ENCODE results near the gene POLE. TPM values are rescaled to one million over a fixed set of nuclear protein-coding genes. Genes with fewer than 3 reads are reported as not detected.

The POLE gene
- total and polyA plus RNA-seq, 9 of the 15 experiments (the other 6 are each of a cell fraction or from before 2014, with no cell fraction given): 2.4 to 154 (median 49.6) TPM

DNA sequence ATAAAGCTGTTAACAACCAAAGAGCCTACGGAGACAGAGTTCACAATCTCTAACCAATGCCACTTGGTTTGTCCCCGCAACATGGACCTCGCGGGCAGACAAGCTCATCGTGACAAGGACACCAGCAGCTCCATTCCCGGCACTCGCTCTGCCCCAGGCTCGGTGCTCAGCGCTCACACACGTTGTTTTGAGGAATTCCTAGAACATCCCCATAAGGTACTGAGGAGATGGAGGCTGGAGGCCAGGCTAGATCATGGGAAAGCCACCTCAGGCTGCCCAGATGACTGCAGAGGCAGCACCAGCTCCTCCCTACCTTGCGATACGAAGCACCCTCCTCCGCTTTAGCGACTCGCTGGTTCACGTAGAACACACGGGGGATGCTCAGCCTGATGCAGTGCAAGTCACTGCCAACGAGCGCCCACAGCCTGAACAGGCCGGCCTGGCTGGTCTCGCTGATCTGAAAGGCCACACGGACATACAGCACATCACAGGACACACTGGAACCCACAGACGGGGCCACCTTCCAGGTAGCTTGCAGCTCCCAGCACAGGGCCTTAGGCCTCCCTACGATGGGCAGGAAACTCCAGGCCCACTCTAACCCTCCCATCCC, 38.4 kb downstream of the POLE start:
- H3K79me2 ChIP-seq (ENCODE audit: control insufficient read depth, insufficient read depth, low read length): no peaks in the 10 kb centered on the region
- ChIA-PET CTCF (ENCODE audit: low intra/inter-chr PET ratio) (no interaction called here), POLR2A (interaction anchor here (0.7 kb wide), 1 partner anchor 10 kb away, joined by 4 read pairs; no protein-coding TSS in a partner anchor)
- H4K20me1 ChIP-seq (replicated peaks; ENCODE audit: control insufficient read depth, insufficient read depth, low read length): 0 out of 2 replicates have a peak, but pooled peaks cover 4% of the 10 kb centered on the region
- H3K9me3 ChIP-seq (replicated peaks; ENCODE audit: control insufficient read depth, insufficient read depth, low read depth, low read length): no peaks in the 10 kb centered on the region
- H3K36me3 ChIP-seq (ENCODE audit: control insufficient read depth, insufficient read depth, low read length): peaks cover 92% of the 10 kb centered on the region
- FAIRE-seq (no peak), DNase-seq (ENCODE audit: extremely low read depth in 1 of 4, low spot score in 3 of 4) (no peak), ATAC-seq (no peak; the same call in 2 of the 3 replicates)
- no peaks in the 10 kb centered on the region for H3K4me1 ChIP-seq (replicated peaks in 1 of 2; ENCODE audit: control insufficient read depth in 2 of 2, insufficient read depth in 2 of 2, low read length in 2 of 2)
- H3K4me3 ChIP-seq: no peak overlapping the region
- no peak overlapping the region for H3K4me2 ChIP-seq (ENCODE audit: insufficient read depth, low read length)
- intact Hi-C loops (cut with micrococcal nuclease): no loop called here
- no peak overlapping the region for H3K27ac ChIP-seq (ENCODE audit: extremely low read depth, low read depth, low read length)
- BruUV-seq (replicated peaks): no TSS peak
- 91% methylated on average over 23 of the region's 24 CpGs for WGBS (ENCODE audit: insufficient coverage, low coverage, missing lambda C conversion rate)
- in situ Hi-C loops (cut with MboI): no loop called here
- no peak overlapping the region for H2AFZ ChIP-seq (ENCODE audit: low read depth, low read length)
- no peak overlapping the region for H3K9ac ChIP-seq (ENCODE audit: insufficient read depth in 1 of 2, low read depth in 2 of 2, low read length in 2 of 2)
- H3K9me1 ChIP-seq (ENCODE audit: control insufficient read depth, insufficient read depth, low read length): peaks cover 4% of the 10 kb centered on the region
- H3K27me3 ChIP-seq (ENCODE audit: control insufficient read depth in 2 of 2, insufficient read depth in 2 of 2, low read length in 2 of 2): no peaks in the 10 kb centered on the region
- TF ChIP-seq, protein P1, sequence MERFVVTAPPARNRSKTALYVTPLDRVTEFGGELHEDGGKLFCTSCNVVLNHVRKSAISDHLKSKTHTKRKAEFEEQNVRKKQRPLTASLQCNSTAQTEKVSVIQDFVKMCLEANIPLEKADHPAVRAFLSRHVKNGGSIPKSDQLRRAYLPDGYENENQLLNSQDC (CRISPR knock-in tag; IDR thresholded peaks at IDR 0.05): no peak
- no peak for TF ChIP-seq TAF1 (IDR thresholded peaks at IDR 0.05; ENCODE audit: control insufficient read depth, extremely low read depth, insufficient read depth, low read length, severe bottlenecking)
- TF ChIP-seq, protein P2, sequence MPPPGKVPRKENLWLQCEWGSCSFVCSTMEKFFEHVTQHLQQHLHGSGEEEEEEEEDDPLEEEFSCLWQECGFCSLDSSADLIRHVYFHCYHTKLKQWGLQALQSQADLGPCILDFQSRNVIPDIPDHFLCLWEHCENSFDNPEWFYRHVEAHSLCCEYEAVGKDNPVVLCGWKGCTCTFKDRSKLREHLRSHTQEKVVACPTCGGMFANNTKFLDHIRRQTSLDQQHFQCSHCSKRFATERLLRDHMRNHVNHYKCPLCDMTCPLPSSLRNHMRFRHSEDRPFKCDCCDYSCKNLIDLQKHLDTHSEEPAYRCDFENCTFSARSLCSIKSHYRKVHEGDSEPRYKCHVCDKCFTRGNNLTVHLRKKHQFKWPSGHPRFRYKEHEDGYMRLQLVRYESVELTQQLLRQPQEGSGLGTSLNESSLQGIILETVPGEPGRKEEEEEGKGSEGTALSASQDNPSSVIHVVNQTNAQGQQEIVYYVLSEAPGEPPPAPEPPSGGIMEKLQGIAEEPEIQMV (tag; conservative IDR thresholded peaks at IDR 0.05; ENCODE audit: low read depth): no peak
- TF ChIP-seq RBM34 (IDR thresholded peaks at IDR 0.05; ENCODE audit: borderline replicate concordance, insufficient read depth, low read length): no peak
- TF ChIP-seq TBL1XR1 (IDR thresholded peaks at IDR 0.05; ENCODE audit: low read length in 2 of 2): no peak
- TF ChIP-seq CBFB (CRISPR knock-in tag; IDR thresholded peaks at IDR 0.05): no peak
- no peak for TF ChIP-seq SPI1 (IDR thresholded peaks at IDR 0.05; ENCODE audit: borderline replicate concordance, low read depth, low read length)
- TF ChIP-seq ZNF57 (CRISPR knock-in tag; IDR thresholded peaks at IDR 0.05): no peak
- TF ChIP-seq MAX (CRISPR knock-in tag; IDR thresholded peaks at IDR 0.05): no peak
- TF ChIP-seq FOXP4 (CRISPR knock-in tag; IDR thresholded peaks at IDR 0.05; ENCODE audit: borderline replicate concordance): no peak
- no peak for TF ChIP-seq SMAD4 (CRISPR knock-in tag; conservative IDR thresholded peaks at IDR 0.05)
- no peak for TF ChIP-seq HIVEP1 (CRISPR knock-in tag; IDR thresholded peaks at IDR 0.05)
- TF ChIP-seq ZBTB9 (CRISPR knock-in tag; IDR thresholded peaks at IDR 0.05): no peak
